ENCODE data around the gene RBPMS2.
A peak's percentile ranks its signal among the peaks of the same experiment; 100 is the strongest.

DNA sequence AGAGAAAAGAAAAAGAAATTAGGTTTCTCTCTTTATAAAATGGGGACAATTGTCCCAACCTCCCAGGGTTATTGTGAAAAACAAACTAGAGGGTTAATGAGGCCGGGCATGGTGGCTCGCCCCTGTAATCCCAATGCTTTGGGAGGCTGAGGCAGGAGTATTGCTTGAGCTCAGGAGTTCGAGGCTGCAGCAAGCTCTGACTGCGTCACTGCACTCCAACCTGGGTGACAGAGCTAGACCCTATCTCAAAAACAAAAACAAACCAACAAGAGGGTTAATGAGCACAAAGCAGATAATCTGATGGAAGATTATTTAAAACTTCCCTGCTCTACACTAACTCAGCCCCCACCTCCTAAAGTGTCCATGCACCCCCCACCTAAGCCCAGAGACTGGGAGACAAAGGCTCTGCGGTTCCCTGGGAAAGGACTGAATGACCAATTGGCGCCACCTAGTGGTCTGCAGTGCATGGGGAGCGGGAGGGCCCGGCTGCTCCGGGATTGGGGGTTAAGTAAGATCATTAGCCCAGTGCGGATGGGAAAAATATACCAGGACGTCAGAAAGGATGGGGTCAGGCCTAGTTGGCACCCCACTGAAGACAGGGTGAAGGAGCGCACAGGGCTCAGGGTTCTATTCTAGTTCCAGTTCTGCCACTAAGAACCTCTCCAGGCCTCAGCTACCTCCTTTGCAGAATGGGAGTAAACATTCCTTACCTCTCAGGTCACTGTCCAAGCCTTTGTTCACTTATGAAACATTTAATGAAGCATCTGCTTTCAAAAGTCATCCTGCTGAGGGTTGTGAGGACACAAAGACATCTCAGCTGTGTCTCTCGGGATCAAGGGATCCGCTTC lies 34.5 kb upstream of the RBPMS2 start:
- no peak for TF ChIP-seq POLR2A (IDR thresholded peaks at IDR 0.05)
- TF ChIP-seq, protein P1, sequence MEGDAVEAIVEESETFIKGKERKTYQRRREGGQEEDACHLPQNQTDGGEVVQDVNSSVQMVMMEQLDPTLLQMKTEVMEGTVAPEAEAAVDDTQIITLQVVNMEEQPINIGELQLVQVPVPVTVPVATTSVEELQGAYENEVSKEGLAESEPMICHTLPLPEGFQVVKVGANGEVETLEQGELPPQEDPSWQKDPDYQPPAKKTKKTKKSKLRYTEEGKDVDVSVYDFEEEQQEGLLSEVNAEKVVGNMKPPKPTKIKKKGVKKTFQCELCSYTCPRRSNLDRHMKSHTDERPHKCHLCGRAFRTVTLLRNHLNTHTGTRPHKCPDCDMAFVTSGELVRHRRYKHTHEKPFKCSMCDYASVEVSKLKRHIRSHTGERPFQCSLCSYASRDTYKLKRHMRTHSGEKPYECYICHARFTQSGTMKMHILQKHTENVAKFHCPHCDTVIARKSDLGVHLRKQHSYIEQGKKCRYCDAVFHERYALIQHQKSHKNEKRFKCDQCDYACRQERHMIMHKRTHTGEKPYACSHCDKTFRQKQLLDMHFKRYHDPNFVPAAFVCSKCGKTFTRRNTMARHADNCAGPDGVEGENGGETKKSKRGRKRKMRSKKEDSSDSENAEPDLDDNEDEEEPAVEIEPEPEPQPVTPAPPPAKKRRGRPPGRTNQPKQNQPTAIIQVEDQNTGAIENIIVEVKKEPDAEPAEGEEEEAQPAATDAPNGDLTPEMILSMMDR (IDR thresholded peaks at IDR 0.05), result peak; percentile 79 to 94 (median 86)
- TF ChIP-seq POLR2AphosphoS5 (IDR thresholded peaks at IDR 0.05), result no peak

Measured in prostate gland (tissue), 2 donors.